NOMO-1 treated with DMSO at 0.1 percent for 48 hours (cell line): ENCODE data around the gene ELFN1.
A peak's percentile ranks its signal among the peaks of the same experiment; 100 is the strongest.
"Not testable (repeated sequence)": the region's sequence is repeated elsewhere in the genome, so short reads cannot be mapped to it uniquely, and the experiment has no call there.

Experiments used
- DNase-seq: peaks from one replicate; lab custom pipeline; 2025; ENCODE audit not compliant: unreplicated experiment; lab: John Stamatoyannopoulos, UW

Gene ELFN1

DNA sequence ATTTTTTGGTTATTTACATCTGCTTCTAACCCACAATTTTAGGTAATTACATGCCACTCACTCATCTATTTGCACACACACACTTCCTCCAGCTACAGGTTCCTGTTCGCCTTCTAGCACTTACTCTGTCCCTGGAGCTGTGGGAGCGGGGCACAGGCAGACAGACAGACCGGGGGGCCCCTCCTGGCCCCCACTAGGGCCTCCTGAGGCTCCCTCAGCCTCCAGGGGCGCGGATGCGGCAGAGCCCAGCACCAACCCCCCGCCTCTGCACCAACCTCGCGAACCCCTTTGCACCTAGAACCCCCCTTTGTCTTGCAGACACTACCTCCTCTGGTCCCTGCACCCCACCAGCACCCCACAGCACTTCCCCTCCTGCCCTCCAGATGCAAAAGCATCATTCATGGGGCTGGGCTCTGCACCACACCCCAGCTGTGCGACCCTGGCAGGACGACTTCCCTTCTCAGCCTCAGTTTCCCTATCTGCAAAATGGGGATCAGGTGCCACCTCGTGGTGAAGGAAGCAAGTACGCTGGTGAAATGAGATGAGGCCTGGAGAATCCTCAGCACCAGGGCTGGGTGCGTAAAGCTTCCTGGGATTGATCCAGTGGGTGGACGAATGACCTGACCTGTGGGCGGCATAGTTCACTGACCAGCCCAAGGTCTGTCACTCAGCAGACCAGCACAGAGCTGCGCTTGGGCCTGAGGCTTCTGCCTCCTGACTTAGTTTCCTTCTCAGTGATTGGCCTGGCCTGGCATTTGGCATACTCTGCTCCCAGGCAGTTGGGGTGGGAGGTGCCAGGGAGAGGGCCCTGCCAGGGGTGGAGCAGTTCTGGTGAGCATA, 37.9 kb downstream of the ELFN1 start:
- peak; percentile 66 for DNase-seq

DNA sequence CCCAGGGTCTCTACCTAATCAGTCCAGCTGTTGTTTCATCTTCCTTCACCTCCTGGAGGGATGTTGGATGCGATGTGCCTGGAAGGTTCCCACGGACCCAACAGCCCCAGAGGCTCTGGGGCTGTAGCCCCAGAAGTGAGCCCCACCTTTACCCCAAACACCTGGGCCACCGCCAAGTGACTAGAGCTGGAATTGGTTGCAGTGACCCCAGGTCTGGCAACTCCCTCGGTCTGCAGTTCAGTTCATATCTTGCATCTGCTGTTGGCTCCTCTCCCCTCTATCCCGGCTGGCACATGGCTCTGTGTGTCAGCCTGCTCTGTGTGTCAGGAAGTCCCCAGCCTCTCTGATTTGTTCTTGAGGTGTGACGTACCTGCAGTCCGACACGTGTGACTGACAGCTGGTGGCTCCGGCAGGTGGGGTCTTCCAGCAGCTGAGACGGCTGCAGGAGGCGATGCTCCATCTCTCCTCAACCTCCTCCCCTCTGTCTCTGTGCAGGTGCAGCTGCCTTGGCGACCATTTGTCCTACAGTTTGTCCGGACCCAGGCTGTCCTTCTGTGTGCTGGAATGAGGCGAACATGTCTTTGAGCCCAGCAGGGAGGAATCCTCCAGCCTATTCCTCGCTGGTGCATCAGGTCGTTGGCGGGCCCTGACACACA, 38.6 kb downstream of the ELFN1 start:
- DNase-seq = no peak

DNA sequence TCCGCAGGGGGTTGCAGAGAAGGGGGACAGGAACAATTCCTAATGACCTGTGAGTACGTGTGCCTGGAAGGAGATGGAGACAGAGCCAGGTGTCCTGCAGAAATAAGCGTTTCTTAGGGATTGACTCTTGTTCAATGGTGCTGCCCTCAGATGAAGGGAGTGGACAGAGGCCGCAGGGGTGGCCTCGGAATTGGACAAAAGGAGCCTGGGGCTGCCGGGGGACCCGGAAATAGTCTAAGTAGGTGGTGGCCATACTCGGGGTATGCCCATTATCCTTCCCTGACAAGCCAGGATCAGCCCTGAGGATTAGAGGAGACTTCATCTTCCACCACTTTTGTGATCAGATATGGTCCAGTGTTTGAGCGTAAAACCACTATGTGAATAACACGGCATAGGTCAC, 39.2 kb downstream of the ELFN1 start:
- DNase-seq = no peak

DNA sequence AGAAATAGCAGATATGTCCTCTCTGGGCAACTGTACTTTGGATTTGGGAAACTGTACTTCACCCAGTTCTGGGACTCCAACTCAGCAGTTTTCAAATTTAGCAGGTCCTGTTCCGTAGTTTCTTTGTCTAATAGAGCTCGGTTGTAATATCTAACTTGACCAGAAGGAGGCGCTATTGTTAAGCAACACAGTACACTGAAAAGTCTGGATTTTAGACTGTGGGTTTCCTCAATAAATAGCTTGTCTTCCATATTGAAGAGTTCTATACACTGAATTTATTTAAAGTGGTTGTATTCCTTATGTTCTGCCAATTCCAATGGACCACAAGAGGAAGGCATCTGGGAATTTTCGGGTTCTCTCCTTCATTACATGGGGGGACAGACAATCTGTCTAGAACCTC, 39.8 kb downstream of the ELFN1 start:
- DNase-seq = peak; percentile 5

DNA sequence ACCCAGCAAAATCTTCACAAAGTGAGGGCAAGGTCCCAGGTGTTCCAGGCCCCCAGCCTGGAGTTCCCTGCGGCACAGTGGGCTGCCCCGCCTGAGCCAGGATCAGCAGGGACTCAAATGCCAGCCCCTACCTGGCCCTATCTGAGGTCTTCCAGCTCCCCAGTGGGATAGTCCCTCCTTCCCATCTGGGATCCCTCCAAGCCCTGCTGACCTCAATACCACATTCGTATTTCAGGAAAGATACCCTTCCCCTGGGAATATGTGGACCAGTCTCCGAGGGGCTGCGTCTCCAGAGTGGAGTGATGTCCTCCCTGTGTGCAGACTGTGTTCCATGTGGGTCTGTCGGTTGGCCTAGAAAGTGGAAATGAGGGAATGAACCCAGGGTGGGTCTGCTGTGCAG, 40.9 kb downstream of the ELFN1 start:
- DNase-seq = no peak

DNA sequence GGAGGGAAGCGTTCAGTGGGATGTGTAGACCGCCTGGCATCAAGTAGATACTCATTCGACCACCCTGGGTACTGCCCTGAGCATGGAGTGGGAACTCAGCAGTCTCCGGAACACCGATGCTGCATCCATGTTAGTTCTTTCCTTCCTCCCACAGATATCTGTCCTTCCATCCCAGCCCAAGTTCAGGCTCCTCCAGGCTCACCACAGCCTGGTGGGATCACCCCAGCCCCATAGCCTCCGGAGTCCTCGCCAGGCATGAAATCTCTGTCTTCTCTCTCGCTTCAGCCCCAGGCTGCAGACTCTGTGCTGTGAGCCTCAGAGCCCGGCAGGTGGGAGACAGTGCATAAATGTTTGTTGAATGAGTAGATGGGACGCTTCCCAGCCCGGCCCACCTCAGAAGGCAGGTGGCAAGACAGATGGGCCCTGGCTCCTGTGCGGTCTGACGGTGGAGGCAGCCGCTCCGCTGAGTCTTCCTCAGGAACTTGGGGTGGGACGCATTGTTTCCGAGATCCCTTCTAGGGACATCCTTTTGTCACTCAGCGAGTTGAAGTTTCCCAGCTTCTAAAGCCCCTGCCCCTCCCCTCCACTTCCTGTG, 42.9 kb downstream of the ELFN1 start:
- DNase-seq = no peak

DNA sequence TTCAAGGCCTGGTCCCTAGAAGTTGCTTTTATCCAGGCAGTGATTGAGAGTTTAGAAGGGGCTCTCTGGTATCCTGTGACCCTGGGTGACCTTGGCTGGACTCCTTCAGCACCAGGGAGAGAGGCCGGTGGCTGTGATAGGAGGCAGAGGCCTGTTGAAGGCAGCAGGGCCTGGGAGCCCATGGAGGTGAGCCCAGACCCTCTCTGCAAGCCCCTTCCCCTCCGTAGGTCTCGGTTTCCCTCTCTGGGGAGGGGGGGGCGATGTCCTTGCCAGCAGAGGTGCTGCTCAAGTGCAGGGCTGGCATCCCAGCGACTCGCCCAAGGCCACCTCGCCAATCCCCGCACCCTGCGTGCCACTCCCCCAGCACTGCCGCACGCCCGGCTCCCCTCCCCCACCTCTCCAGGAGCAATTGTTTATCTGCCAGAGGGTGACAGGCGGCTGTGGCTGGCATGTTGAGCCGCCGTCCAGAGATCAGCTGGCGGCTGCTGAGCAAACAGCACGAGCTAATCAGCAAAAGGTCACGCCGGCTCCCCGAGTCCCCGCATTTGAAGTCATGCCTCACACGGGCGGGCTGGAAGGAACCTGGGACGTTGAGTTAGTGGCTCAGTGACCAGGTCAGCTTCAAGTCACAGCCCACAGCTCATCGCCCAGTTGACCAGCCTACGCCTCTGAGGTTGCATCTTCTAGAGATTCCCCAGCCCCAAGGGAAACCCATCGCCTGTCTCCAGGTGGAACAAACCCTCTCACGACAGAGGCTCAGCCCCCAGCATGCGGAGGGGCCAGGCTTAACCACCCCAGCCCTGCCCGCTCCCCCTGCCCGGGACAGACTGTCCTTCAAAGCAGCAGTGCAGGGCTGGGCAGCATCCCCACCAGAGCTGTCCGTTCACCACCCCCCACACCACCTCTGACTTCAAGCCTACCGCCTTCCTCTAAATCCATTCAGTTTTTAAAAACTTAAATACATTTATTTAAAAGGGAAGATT, 43.7 kb downstream of the ELFN1 start:
- no peak for DNase-seq

DNA sequence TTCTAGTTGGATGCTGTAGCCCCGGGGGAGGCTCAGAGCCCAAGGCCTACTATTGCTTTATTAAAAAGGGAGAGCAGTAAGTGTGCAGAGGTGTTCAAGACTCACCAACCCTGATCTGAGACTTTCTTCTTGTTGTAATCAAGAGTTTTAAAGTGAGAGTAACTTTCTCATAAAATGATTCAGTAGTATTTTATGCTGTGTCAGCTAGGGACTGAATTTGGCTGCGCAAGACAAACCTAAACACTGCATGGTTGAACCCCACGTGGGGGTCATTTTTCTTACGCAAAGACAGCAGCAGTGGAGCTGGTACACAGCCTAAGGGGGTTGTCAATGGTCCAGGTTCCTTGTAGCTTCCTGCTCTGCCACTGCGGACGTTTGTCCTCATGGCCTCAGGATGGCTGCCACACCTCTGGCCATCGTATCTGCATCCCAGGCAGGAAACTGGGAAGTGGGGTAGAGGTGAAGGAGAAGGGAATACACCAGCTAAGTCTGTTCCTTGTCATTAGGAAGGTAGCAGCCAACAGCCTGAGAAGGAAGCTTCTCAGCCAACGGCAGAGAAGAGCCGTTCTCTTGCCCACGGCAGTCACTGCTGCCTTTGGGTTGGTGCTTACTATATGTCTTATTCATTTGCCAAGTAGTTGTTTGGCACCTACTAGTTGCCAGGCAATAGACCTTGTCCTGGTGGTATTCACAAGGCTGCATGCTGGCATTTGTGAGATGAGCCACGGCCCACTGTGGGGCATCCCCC, 44.7 kb downstream of the ELFN1 start:
- no peak for DNase-seq

DNA sequence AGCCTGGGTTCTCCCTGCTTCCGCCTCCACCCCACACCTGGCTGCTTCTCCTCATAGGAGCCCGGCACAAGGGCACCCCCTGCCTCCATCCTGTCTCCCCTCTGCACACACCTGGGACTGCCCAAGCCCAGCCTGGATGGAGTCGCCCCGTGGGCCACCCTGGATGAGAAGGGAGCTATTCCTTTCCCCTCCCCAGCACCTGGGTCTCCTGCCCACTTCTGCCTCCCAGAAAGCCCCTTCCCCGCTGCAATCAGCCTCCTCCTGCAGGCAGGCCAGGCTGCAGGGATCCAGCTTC, 45.2 kb downstream of the ELFN1 start:
- DNase-seq = no peak

DNA sequence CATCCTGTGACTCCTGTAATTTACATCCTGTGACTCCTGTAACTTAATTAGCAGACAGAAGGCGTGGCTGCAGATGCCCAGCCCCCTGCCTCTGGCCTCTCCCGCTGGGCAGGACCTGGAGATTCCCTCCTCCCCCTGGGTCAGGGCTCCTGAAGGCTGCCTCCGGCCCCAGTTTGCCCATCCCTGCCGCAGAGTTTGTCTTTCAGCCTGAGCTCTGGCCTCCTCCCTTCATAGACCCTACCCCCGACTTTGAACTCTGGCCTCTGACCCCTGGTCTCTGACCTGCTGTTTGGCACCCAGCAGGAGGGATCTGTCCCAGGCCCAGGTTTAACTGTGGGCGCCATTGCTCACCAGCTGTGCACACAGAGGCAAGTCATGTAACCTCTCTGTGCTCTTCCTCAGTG, 45.6 kb downstream of the ELFN1 start:
- DNase-seq = no peak

DNA sequence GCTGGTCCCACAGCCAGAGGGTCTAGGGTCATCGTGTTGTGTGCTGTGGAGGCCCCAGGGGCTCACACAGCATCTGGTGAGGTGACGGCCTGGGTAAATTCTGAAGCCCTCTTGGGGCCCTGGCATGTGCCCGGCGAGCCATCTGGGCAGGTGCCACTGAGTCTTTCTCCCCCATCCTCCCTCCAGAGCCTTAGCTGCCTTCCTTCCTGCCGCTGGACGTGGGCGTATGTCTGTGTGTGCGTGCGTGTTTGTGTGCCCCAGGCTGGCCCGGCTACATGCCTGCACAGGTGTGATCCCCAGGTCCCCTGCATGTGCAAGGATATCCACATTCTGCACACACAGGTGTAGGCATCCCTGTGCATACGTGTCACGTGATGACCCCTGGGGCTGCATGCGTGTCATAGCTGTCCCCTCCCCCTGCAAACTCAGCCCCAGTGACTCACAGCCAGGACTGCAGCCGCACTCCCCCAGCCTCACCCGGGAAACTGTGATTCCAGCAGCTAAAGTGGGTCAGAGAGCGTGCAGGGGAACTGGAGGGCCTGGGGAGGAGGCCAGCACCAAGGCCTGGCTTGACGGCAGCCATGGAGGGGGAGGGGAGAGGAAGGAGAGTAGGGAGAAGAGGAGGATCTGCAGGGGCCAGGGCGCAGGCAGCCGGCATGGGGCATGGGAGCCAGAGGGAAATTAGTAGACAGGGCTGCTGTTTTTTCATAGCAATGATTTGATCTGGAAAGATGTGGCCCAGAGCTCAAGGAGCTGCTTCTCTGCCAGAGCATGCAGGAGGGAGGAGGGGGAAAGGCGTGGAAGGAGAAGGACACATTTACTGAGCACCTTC, 46.4 kb downstream of the ELFN1 start:
- DNase-seq = no peak

DNA sequence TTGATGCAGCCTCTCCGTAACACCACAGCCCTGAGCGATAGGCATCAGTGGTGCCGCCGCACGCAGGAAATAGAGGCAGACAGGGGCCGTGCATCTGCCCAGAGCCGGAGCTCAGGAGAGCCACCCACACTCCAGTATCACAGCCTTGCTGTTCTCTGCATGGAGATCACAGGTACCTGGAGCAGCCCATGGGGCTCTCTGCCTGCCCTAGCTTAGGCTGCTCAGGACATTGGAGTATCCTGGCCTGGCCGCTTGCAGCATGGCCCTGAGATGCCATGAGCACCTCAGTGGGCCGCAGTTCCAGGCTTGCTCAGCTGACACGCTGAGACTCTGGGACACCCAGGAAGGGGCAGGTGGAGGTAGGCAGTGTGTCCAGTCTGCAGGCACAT, 47.0 kb downstream of the ELFN1 start:
- DNase-seq = no peak

DNA sequence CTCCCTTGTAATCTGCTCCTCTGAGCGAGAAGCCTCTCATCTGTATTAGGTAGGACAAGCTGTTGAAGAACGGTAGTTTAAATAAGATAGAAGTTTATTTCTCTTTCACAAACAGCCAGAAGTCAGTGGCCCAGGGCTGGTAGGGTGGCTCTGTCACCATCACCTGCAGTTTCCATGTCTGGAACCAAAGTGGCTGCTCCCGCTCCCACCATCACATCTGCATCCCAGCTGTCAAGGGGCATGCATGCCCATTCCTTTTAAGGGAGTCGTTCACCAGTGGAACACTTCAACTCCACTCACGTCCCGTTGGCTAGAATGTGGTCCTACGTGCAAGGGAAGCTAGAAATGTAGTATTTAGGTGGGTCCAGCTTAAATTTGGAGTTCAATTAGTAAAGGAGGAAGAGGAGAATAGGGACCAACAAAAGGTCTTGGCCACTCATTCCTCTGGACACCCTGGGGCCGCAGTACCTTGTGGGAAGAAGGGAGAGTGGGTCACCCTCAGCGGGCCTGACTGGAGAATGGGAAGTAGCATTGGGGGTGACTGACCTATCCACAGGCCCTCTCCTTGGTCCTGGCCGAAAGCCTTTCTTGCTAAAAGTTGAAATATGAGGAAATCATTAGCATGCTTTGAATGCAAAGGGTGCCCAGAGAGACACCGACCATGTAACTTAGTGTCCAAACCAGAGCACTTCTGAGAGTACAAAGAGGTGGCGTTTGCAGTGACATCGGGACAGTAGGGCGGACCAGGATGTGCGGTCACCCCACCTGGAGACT, 48.0 kb downstream of the ELFN1 start:
- no peak for DNase-seq

DNA sequence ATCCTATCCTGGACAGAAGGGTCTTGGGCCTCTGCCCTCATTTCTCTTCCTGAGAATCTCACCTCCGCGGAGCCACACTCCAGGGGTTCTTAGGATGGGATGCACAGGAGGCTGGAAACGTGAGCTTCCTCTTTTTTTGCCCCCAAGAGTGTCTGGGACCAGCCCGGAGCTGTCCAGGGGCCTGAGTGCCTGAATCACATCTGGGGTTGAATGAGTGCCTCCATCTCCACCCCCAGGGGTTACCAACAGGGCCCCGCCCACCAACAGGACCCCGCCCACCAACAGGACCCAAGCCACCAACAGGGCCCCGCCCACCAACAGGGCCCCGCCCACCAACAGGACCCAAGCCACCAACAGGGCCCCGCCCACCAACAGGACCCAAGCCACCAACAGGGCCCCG, 48.8 kb downstream of the ELFN1 start:
- not testable (repeated sequence) for DNase-seq

DNA sequence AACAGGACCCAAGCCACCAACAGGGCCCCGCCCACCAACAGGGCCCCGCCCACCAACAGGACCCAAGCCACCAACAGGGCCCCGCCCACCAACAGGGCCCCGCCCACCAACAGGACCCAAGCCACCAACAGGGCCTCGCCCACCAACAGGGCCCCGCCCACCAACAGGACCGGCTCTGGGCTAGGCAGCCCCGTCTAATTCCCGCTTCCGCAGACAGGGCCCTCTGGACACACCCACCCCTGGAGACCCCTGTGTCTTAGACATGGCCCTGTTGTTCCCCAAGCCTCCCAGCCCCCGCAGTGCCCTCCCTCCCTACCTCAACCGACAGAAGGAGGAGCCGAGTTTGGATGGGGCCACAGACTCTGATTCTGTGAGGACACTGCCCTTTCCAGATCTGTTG, 49.2 kb downstream of the ELFN1 start:
- DNase-seq = not testable (repeated sequence)

DNA sequence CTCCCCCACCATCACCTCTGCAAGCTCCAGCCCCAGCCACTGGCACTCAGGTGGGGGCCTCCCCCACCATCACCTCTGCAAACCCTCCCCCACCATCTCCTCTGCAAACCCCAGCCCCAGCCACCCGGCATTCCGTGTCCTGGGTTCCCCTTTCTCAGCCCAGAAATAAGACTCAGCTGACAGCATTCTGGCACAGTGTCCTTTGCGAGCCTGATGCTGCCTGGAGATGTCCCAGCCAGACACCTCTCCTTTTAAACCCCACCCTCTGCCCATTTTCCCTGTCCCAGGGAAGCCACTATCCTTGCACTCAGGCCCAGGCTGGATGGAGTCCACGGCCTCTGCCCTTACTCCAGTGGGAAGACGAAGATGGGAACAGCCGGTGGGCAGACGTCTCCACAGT, 49.8 kb downstream of the ELFN1 start:
- DNase-seq = no peak

DNA sequence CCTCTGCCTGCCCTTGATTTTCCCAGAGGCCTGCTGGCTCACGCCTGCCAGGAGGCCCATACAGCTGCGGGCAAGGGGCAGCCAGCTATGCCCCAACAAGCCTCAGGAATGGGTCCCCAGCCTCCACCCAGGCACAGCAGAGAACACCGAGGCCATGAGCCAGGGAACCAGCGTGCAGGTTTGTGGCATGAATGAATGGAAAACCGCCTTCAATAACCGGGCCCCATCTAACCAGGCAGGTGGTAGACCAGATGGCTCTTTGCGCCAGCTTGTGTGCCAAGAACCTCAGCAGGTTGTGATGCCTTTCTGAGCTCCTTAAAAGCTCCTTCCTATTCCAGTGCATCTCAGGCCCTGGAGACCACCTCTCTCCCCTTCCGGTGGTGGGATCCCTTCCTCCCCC, 50.2 kb downstream of the ELFN1 start:
- no peak for DNase-seq

DNA sequence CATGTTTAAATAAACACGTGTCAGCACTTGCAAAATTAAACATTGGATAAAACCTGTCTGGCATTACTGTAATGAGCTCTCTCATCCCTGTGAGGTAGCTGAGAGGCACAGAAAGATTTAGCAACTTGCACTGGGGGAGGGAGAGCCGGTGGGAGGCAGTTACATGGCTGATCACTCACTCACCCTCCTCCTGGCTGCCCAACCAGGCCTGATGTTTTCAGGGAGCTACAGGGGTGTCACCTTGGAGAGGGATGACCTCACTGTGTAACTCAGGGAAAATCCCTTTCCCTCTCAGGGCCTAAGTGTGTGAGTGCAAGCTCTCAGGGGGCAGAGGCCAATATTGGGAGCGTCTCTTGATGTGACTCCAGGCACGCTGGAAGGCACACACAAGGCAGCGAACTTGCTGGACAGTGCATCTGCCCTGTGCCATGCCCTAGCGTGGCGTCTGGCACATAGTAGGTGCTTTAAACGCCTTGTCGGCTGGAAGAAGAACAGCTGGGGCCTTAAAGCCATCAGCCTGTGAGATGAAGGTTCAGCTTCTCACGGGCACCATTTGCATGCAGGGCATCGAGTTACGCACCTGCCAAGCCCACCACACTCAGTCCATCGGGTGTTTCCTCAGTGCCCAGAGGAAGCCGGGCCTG, 51.1 kb downstream of the ELFN1 start:
- DNase-seq = no peak

DNA sequence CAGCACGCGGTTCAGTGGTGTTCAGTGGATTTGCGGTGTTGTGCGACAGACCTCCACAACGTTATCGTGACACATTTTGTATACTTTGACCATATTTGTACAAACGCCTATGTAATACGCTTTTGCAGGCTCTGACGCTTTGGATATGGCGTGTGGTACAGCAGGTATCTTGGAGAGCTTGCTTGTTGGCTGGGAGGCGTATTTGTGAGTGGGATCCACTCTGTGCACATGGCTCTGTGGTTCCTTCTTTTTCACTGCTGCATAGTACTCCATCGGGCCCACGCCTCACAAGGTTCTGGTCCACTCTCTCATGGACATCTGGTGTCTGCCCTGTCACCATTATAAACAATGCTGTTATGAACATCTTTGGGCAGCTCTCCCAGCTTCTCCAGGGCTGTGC, 53.2 kb downstream of the ELFN1 start:
- DNase-seq = no peak
